HG02763 (cell line): ENCODE data around the gene IL4I1.

ENCODE experiments used
- ATAC-seq: cut with Tn5 transposase; IDR thresholded peaks from one replicate; pipeline ENCODE4 v1.9.1; 2021; ENCODE audit warnings: mild to moderate bottlenecking, moderate library complexity; ENCODE audit not compliant: unreplicated experiment

Gene IL4I1

GRCh38 chr19:49879243-49879963 is 17.3 kb downstream of the IL4I1 start:
- ATAC-seq = no peak

GRCh38 chr19:49878744-49879070 is 18.0 kb downstream of the IL4I1 start:
- ATAC-seq = no peak

GRCh38 chr19:49877879-49878743 is 18.6 kb downstream of the IL4I1 start:
- peak; percentile 52 for ATAC-seq

- peak; percentile 55 for ATAC-seq
Measured at GRCh38 chr19:49877020-49877878, 19.4 kb downstream of the IL4I1 start, which contains the start of the genes AKT1S1 and TBC1D17. AKT1S1 (minus strand) TSS chr19:49877355; CDS start chr19:49873295, 4,060 bp downstream. TBC1D17 (plus strand) TSS chr19:49877702; CDS start chr19:49877724, 22 bp downstream.

- peak; percentile 42 for ATAC-seq
Measured at GRCh38 chr19:49876422-49877019, 20.2 kb downstream of the IL4I1 start.

- ATAC-seq = no peak
Measured at GRCh38 chr19:49875857-49876421, 20.7 kb downstream of the IL4I1 start.

GRCh38 chr19:49875177-49875576 is 21.5 kb downstream of the IL4I1 start:
- ATAC-seq = no peak

- no peak for ATAC-seq
Measured at GRCh38 chr19:49874503-49875157, 22.1 kb downstream of the IL4I1 start.

GRCh38 chr19:49873834-49874233 is 22.9 kb downstream of the IL4I1 start:
- no peak for ATAC-seq

GRCh38 chr19:49873129-49873521 is 23.6 kb downstream of the IL4I1 start:
- no peak for ATAC-seq

- ATAC-seq = no peak
Measured at GRCh38 chr19:49872245-49873128, 24.2 kb downstream of the IL4I1 start.

GRCh38 chr19:49871349-49871985 is 25.2 kb downstream of the IL4I1 start:
- ATAC-seq = no peak

GRCh38 chr19:49870309-49870901 is 26.3 kb downstream of the IL4I1 start:
- no peak for ATAC-seq

GRCh38 chr19:49869484-49870308 is 27.0 kb downstream of the IL4I1 start:
- peak; percentile 66 for ATAC-seq

- peak; percentile 6 for ATAC-seq
Measured at GRCh38 chr19:49869009-49869483, 27.6 kb downstream of the IL4I1 start.

GRCh38 chr19:49866933-49867782 is 29.5 kb downstream of the IL4I1 start, which contains the start of gene PNKP:
PNKP (minus strand) TSS chr19:49867576; CDS start chr19:49867204, 372 bp downstream.
- ATAC-seq = peak; percentile 37
